Putamen (tissue), 1 donor: ENCODE measurements around the gene LDLR.
"Not testable (repeated sequence)": the region's sequence is repeated elsewhere in the genome, so short reads cannot be mapped to it uniquely, and the experiment has no call there.

Experiments used
- DNase-seq: peaks from one replicate; pipeline ENCODE4 v3.0.0-alpha.2; 2016; ENCODE audit warnings: low spot score

LDLR gene

GRCh38 chr19:11073568-11073967, 15.7 kb upstream of the LDLR start:
- no peak for DNase-seq

GRCh38 chr19:11076792-11077191, 12.5 kb upstream of the LDLR start:
- DNase-seq: not testable (repeated sequence)

- no peak for DNase-seq
Observed at GRCh38 chr19:11078893-11079292, 10.4 kb upstream of the LDLR start.

- DNase-seq: no peak
Observed at GRCh38 chr19:11079999-11080398, 9.3 kb upstream of the LDLR start.

- DNase-seq: no peak
Observed at GRCh38 chr19:11087870-11088505, 1.3 kb upstream of the LDLR start.

- DNase-seq: no peak
Observed at GRCh38 chr19:11088506-11089253, 583 bp upstream of the LDLR start.

GRCh38 chr19:11090014-11090263, 676 bp downstream of the LDLR start:
- not testable (repeated sequence) for DNase-seq

GRCh38 chr19:11090264-11090996, 1.2 kb downstream of the LDLR start:
- peak; percentile 96 for DNase-seq

- DNase-seq: no peak
Observed at GRCh38 chr19:11090997-11091702, 1.9 kb downstream of the LDLR start.

- no peak for DNase-seq
Observed at GRCh38 chr19:11091703-11092153, 2.5 kb downstream of the LDLR start.

GRCh38 chr19:11092181-11092538, 2.9 kb downstream of the LDLR start:
- DNase-seq: no peak

GRCh38 chr19:11093689-11094238, 4.5 kb downstream of the LDLR start:
- DNase-seq: no peak

GRCh38 chr19:11094520-11094894, 5.2 kb downstream of the LDLR start:
- no peak for DNase-seq

- no peak for DNase-seq
Observed at GRCh38 chr19:11096210-11096841, 7.1 kb downstream of the LDLR start.

- DNase-seq: not testable (repeated sequence)
Observed at GRCh38 chr19:11097367-11097766, 8.1 kb downstream of the LDLR start.

GRCh38 chr19:11098327-11098726, 9.1 kb downstream of the LDLR start:
- no peak for DNase-seq

GRCh38 chr19:11098861-11099260, 9.6 kb downstream of the LDLR start:
- no peak for DNase-seq

- no peak for DNase-seq
Observed at GRCh38 chr19:11100049-11100448, 10.8 kb downstream of the LDLR start.

GRCh38 chr19:11101057-11101456, 11.8 kb downstream of the LDLR start:
- DNase-seq: no peak

GRCh38 chr19:11102944-11103343, 13.7 kb downstream of the LDLR start:
- DNase-seq: no peak

GRCh38 chr19:11103667-11104066, 14.4 kb downstream of the LDLR start:
- DNase-seq: not testable (repeated sequence)
